Liver (tissue), 3 donors: ENCODE data around the gene COX5A.

ENCODE experiments used
- CTCF ChIP-seq: fragments of 150-350 bp; IDR thresholded peaks from 2 replicates; pipeline ENCODE4 v1.5.1; 2017; ENCODE audit warnings: improper control_type of control experiment, low read depth, low read length; ENCODE audit not compliant: missing input control
- JUND ChIP-seq, 2 donors: IDR thresholded peaks; 2 replicates each; pipeline ENCODE4 v1.6.1; 2016; ENCODE audit warnings: antibody characterized with exemption in 2 of 2
- RAD21 ChIP-seq, 2 donors: IDR thresholded peaks; 2 replicates each; pipeline ENCODE4 v1.6.1; 2016; ENCODE audit warnings: antibody characterized with exemption in 2 of 2, mild to moderate bottlenecking in 2 of 2
- REST ChIP-seq: IDR thresholded peaks from 2 replicates; pipeline ENCODE4 v1.6.1; 2016; ENCODE audit warnings: antibody characterized with exemption, mild to moderate bottlenecking
- YY1 ChIP-seq: IDR thresholded peaks from 2 replicates; pipeline ENCODE4 v1.6.1; 2016; ENCODE audit warnings: antibody characterized with exemption, mild to moderate bottlenecking
- TF ChIP-seq, protein P1 (sequence below): IDR thresholded peaks from 2 replicates; pipeline ENCODE4 v1.6.1; 2016; ENCODE audit warnings: antibody characterized with exemption
- donor health status: healthy.
- donor health status: healthy.

GRCh38 chr15:74904190-74904805, 33.6 kb downstream of the COX5A start:
- no peak for TF ChIP-seq CTCF
- no peak for TF ChIP-seq REST
- TF ChIP-seq, protein P1, sequence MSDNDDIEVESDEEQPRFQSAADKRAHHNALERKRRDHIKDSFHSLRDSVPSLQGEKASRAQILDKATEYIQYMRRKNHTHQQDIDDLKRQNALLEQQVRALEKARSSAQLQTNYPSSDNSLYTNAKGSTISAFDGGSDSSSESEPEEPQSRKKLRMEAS: no peak
- TF ChIP-seq JUND (IDR thresholded peaks at IDR 0.05): no peak
- TF ChIP-seq YY1: no peak
- no peak for TF ChIP-seq RAD21 (IDR thresholded peaks at IDR 0.05)
